ENCODE data around the gene AMOTL2. TPM values are rescaled to one million over a fixed set of nuclear protein-coding genes. Genes with fewer than 3 reads are reported as not detected.
A peak's percentile ranks its signal among the peaks of the same experiment; 100 is the strongest.

AMOTL2 gene
- total RNA-seq, 1 donor from 2014 or later = 98.2 TPM

DNA sequence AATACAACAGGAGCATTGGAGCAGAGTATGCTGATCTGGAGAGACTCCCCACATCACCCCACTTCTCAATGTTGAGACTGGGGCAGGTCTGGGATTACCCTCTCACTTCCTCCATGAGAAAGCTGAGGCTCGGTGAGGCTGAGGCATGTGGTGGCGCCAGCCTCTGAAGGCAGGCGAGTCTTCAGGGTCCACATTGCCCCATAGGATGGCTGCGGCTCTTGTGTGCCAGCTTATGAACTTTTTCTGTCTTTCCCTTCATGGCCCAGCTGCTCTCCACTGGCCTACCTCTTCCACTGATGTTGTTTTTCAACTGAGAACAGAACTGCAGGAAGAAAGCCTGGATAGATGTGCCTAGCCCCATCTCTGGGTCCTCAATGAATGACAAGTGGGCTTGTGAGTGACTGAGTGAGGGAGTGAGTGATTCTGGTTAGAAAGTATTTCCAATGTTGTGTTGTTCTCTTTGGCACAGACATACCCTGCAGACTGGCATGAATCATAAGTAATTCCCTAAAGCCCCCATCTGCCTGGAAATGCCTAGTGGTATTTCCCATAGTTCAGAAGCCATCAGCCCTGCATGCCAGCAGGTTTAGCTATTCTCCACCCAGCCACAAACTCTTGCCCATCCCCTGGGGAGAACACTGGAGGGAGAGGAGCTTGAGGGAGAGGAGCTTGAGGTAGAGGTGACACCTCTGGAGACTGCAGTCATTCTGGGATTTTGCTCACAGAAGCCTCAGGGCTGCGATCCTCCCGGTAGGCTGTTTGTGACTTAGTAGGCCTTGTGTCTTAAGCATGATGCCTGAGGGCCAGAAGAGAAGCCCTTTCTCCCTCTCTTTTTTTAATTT, 56.9 kb downstream of the AMOTL2 start:
- DNase-seq (ENCODE audit: low read depth in 2 of 2) = no peak

DNA sequence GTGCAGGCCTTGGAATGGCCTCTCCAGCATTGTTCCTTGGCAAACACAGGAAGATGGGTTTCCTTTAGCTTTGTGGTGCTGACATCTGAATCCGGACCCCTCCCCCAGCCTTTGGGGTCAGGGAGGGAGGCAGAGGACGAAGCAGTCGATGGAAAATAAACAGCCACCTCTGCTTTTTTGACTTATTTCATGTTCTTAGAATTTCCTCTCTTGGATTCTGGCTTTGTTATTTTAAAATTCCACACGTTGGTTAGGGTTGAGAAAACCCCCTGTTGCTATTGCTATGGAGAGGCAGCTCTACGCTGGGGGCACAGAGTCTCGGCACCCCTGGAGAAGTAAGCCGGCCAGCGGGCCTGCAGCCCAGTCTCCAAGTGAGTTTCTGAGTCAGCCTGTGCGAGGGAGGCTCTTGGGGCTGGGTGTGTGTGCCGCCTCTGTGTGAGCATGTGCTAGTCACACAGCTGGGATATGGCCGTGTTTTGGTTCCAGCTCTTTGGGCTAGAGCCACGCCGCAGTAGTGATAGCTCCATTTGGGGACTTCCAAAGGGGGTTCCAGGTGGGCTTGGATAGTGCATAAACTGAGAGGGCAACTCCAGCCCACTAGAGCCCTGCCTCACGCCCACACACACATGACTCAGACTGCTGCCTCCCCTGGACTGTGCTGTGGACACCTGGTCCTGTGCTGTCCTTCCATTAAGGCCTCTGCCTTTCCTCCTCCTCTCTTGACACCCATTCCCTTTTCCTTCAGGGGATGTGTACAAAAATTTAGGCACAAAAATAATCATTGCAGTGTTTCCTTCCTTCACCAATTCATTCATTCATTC, 58.8 kb downstream of the AMOTL2 start:
- peak; percentile 44 to 85 for DNase-seq (ENCODE audit: low read depth in 2 of 2)

DNA sequence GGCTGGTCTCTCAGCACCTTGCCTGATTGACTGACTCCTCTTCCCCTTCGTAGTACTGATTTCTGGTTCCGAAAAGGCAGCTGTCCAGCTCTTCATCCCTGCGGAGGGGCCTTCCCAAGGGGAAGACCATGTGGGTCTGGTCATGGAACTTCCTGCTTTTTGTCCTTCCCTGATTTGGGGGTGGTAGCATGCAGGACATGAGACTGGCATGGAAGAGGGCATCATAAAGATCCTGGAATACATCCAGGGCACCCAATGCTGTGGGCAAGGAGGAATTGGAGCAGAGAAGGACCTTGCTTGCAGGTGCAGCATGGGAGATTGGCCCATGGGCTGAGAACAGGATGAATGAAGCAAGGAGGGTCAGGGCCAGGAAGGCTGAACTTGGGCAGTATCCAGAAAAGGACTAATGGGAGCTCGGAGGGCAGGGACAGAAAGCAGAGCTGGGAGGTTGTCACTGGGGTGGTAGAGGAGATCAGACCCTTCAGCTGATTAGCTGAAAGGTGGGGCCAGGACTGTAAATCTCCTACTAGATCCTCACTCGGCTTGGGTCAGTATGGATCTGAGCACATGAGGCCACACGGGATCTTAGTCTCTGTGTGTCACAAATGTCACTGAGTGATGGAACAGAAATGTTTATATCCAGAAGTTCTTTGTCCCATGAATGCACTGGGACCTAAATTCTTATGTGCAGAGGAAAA, 59.5 kb downstream of the AMOTL2 start:
- peak; percentile 46 to 66 for DNase-seq (ENCODE audit: low read depth in 2 of 2)

DNA sequence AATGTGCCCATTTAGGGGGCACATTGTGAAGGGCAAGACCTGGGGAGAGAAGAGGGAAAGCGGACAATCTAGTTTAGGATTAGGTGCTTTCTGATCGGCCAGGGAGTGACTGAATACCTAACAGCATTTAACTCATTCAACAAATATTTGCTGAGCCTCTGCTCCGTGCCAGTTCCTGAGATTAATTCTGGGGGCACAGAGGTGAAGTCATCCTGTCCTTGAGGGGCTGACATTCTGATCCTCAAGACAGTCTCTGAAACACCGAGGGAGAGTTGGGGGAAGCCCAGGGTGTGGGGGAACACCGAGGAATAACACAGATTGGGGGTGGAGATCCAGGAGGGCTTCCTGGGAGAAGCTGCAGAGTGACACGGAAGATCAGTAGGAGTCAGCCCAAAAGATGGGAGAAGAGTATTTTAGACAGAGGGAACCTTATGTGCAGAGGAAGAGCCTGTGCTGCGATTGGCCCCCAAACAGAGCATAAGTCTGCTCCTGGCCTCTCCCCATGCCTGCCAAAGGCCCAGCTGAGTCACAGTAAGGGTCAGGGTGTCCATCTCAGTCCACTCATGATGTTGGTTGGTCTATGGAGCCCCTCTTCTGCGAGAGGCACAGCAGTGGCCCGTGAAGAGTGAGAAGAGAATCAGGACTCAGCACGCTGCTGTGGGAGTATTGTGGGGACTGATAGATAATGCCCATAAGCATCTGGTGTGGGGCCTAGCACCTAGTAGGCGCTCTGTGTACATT, 60.2 kb downstream of the AMOTL2 start:
- peak in 1 of 2 donors; percentile 14 for DNase-seq (ENCODE audit: low read depth in 2 of 2)

DNA sequence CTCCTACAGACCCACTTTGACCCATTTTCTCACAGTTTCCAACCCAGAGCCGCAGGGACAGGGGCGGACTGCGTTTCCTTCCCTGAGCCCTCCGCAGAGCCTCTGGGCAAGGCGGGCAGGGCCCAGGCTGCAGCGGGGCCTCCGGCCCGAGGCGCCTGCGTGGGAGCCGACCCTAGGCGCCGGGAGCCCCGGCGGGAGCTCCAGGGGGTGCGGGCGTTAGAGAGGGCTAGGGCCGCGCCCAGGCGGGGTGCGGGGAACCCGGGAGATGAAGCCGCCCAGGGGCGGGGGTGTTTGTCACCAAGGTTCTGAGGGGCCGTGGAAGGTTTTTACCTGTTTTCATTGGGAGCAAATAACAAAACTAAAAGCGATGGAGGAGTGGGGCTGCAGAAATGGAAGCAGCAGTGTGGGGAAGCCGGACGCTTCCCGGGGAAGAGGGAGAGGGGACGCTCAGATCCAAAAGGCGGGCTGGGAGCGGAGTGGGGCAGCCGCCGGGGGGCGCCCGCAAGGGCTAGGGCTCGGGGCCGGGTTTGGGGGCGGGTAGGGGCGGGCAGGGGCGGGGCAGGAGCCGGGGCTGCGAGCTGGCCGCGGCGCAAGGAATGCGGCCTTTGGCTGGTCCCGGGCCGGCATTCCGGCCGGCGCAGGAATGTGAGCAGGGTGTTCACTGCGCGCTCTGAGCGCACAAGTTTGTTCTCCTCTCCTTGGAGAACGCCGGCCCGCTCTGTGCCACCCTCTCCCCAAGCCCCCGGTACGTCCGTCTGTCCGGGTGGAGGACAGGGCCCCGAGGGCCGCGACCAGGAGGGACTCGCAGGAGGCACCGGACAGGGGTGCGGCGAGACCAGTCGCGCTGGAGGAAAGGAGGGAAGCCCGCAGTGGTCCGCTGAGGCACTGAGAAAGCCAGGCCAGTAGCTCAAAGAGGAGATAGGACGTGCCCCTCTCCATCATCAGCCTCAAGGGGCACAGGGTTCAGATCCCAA, 61.1 kb downstream of the AMOTL2 start:
- DNase-seq (ENCODE audit: low read depth in 2 of 2) = peak; percentile 79 to 81

DNA sequence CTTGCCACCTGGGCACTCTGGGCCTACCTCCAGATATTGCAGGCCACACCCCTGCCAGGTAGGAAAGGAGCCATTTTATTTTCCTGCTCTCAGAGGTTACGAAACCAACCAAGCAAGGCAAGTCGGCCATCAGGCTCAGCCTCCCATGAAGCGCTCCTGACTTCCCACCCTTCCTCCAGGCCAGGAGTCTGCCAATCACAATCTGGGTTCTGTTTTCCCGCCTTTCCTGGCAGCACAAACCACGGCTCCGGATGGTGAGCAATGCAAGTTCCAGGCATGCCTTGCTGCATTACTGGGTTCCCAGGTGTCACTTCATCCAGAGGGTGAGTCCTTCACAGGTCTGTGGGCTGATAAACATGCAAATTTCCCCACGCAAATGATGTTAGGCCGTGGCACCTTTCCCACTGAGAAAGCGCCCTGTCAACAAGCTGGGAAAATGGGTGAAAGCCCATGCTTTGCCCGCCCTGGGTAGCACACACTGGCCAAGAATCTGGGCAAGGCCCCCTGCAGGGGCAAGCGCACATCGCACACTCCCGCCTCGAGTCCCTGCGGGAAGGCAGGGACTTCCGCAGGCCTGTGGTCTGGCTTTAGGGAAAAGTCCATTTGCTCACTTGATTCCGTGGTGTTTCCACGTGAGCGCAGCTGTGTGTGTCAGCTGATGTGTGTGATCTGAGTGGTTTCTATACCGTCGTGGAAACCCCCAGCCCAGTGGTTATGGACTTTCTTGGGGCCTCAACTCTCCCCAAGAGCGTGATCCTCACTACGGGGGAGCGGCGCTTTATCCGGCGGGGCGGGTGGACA, 62.0 kb downstream of the AMOTL2 start:
- peak; percentile 31 to 53 for DNase-seq (ENCODE audit: low read depth in 2 of 2)

DNA sequence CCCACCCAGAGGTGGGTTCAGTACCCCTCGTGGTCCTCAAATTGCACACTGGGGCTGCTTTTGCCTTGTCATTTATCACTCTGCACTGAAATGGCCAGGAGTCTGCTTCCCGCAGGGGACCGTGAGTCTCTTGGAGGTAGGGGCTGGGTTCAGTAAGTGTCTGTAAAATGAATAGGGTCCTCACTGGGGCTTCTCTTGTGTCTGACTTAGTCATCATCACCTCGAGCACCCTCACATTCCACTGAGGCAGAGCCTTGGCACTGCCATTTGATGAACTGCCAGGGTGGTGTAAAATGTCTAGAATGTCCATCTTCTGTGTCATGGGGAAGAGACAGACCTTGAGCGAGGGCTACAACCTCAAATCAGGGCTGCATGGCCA, 62.6 kb downstream of the AMOTL2 start:
- DNase-seq (ENCODE audit: low read depth in 2 of 2) = no peak

DNA sequence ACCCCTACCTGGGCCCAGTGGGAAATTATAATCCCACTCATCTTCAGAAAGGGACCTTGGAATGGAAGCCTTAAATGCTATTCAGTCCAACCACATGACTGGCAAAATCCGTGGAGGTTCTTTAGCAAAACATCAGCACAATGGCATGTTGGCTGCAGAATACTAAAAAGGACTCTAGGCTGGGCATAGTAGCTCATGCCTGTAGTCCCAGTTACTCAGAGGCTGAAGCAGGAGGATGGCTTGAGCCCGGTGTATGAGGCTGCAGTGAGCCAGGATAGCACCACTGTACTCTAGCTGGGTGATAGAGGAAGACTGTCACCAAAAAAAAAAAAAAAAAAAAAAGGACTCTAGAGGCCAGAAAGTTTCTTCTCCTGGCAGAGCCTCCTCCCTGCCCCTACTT, 63.0 kb downstream of the AMOTL2 start:
- DNase-seq (ENCODE audit: low read depth in 2 of 2) = no peak

DNA sequence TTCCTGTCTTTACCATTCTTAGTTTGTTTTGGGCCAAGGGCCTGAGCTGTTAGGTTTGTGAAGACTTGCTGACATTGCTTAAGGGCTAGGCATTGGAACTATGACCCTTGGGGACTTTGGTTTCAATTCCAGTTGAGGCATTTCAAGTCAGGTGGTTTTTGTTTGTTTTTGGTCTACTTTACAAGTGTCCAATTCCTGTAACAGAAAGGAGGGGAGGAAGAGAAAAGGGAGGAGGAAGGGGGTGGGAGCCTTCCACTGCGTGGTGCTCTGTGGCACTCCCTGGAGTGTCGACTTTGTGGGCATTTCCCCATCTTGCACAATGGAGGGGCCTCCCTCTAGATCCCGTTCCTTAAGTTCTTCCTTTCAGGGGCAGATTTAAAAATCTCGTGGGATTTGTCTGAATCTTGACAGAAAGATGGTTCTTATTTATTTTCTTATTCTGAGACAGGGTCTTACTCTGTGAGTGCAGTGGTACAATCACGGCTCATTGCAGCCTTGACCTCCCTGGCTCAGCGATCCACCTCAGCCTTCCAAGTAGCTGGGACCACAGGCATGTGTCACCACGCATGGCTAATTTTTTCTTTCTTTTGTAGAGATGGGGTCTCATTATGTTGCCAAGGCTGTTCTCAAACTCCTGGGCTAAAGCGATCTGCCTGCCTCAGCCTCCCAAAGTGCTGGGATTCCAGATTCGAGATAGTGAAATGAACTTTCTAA, 64.1 kb downstream of the AMOTL2 start:
- DNase-seq (ENCODE audit: low read depth in 2 of 2) = no peak

DNA sequence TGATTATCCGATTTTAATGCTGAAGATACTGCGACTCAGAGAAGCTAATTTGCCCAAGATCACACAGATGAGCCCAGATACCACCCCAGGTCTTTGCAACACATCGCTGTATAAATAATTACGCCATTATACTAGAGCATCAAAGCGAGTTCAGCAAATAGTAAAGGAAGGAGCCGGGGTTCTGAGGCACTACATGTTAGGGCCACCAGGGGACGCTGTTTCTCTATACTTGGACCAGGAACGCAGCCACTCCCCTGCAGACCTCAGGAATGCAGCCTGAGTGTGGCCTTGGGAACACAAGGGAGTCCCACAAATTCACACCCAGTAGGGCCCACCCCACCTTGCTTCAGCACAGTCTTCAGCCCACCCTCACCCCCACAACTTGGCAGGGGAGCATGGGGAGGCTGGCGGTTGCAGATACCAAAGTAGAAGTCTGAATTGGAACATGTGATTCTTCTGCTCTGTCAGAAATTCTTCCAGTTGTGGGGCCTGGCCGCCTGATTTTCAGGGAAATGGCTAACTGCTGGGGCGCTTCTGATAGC, 65.8 kb downstream of the AMOTL2 start:
- peak; percentile 75 to 82 for DNase-seq (ENCODE audit: low read depth in 2 of 2)

DNA sequence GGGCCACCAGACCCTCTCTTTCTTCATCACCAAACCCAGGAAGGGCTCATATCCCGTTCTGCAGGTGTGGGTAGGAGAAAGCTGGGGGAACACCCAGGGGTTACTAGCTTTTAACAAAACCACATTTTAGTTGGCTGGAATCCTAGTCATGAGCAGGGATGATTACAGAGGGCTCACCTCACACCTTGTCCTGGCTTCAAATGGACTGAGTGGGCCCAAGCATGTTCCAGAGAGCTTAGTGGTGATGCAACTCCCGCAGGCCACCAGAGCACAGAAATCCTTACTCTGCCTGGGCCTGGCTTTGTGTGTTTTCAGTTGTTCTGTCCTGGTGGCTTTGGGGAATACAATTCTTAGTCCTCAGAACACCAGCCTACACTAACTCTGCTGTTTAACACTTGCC, 66.8 kb downstream of the AMOTL2 start:
- no peak for DNase-seq (ENCODE audit: low read depth in 2 of 2)

DNA sequence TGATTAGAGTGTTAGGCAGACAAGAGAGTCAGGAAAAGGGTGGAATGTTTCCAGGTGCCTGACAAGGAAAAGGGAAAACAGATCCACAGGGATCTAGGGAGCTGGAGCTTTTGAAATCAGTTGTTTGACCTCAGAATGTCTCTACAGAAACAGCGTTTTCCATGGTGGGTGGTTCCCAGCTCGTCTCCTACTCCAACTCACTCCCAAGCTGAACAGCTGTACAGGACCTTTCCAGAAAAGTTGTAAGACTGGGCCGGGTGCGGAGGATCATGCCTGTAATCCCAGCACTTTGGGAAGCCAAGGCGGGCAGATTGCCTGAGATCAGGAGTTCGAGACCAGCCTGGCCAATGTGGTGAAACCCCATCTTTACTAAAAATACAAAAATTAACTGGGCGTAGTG, 67.9 kb downstream of the AMOTL2 start:
- no peak for DNase-seq (ENCODE audit: low read depth in 2 of 2)

Other genes with a start within 250 kb of the AMOTL2 start
- gene RYK, start 123.6 kb downstream of the AMOTL2 start, total RNA-seq = 61.5 and 99.6 TPM in 2 replicates
- gene ANAPC13, start 111.5 kb upstream of the AMOTL2 start, total RNA-seq = 39.9 and 53.0 TPM in 2 replicates
- 13.1 and 15.7 TPM in 2 replicates for gene CEP63, start 111.6 kb upstream of the AMOTL2 start, total RNA-seq